PFSK-1 (cell line): ENCODE measurements around the gene MBLAC1.

ENCODE experiments used
- FOXP2 ChIP-seq: optimal IDR thresholded peaks from 2 replicates; pipeline ENCODE3; 2011; ENCODE audit warnings: borderline replicate concordance, control low read depth, inconsistent platforms; ENCODE audit not compliant: insufficient read depth; ENCODE audit errors: extremely low read length, extremely low read depth
- POLR2AphosphoS5 ChIP-seq: IDR thresholded peaks from 2 replicates; pipeline ENCODE4 v1.6.1; 2012; ENCODE audit warnings: low read depth, mild to moderate bottlenecking, control low read depth, low read length, moderate library complexity
- SIN3A ChIP-seq: IDR thresholded peaks from 2 replicates; pipeline ENCODE4 v1.6.1; 2012; ENCODE audit warnings: mild to moderate bottlenecking, low read length, moderate library complexity, borderline replicate concordance; ENCODE audit not compliant: insufficient read depth
- TAF1 ChIP-seq: IDR thresholded peaks from 2 replicates; pipeline ENCODE4 v1.6.1; 2012; ENCODE audit warnings: low read length, control low read depth, borderline replicate concordance; ENCODE audit not compliant: insufficient read depth
- TF ChIP-seq, protein P1 (sequence below), 2 experiments: IDR thresholded peaks; 2 replicates each; pipeline versions ENCODE4 v1.6.1 to v1.8.0; 2011 to 2012; ENCODE audit warnings: low read depth in 2 of 2, low read length in 2 of 2, control low read depth in 1 of 2, inconsistent platforms in 1 of 2, mild to moderate bottlenecking in 1 of 2, moderate library complexity in 1 of 2; ENCODE audit not compliant: insufficient read depth in 1 of 2

The MBLAC1 gene

DNA sequence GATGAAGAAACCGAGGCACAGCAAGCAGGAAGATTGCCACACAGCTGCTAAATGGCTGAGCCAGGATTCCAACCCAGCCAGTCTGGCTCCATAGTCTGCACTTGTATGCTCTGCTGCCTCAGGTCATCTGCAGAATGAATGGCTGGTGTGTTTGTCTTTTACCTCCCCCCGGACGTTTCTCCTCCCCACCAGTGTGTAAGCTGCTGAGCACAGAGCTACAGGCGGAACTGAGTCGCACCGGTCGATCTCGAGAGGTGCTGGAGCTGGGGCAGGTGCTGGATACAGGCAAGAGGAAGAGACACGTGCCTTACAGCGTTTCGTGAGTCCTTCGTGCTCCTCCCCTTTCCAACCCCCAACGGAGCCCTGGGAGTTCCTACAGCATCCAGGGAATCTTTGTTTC is 4.7 kb upstream of the MBLAC1 start:
- TF ChIP-seq FOXP2 = no peak
- no peak for TF ChIP-seq POLR2AphosphoS5
- TF ChIP-seq SIN3A = no peak
- TF ChIP-seq, protein P1, sequence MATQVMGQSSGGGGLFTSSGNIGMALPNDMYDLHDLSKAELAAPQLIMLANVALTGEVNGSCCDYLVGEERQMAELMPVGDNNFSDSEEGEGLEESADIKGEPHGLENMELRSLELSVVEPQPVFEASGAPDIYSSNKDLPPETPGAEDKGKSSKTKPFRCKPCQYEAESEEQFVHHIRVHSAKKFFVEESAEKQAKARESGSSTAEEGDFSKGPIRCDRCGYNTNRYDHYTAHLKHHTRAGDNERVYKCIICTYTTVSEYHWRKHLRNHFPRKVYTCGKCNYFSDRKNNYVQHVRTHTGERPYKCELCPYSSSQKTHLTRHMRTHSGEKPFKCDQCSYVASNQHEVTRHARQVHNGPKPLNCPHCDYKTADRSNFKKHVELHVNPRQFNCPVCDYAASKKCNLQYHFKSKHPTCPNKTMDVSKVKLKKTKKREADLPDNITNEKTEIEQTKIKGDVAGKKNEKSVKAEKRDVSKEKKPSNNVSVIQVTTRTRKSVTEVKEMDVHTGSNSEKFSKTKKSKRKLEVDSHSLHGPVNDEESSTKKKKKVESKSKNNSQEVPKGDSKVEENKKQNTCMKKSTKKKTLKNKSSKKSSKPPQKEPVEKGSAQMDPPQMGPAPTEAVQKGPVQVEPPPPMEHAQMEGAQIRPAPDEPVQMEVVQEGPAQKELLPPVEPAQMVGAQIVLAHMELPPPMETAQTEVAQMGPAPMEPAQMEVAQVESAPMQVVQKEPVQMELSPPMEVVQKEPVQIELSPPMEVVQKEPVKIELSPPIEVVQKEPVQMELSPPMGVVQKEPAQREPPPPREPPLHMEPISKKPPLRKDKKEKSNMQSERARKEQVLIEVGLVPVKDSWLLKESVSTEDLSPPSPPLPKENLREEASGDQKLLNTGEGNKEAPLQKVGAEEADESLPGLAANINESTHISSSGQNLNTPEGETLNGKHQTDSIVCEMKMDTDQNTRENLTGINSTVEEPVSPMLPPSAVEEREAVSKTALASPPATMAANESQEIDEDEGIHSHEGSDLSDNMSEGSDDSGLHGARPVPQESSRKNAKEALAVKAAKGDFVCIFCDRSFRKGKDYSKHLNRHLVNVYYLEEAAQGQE (IDR thresholded peaks at IDR 0.05; ENCODE audit: insufficient read depth in 1 of 2, low read depth in 2 of 2, low read length in 2 of 2) = no peak
- no peak for TF ChIP-seq TAF1

DNA sequence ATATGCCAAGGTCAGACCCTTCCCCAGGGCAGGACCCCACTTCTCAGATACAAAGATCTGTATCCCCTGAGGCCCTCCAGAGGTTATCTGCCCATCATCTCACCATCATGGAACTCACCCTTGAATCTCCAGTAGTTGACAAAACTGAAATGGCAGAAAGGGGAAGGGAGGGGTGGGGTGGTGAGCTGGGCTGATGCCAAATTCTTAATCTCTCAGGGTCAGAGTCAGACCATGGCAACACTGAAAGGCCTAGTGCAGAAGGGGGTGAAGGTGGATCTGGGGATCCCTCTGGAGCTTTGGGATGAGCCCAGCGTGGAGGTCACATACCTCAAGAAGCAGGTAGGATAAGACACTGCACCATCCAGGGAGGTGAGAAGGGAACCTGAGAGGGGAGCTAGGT is 4.2 kb upstream of the MBLAC1 start:
- no peak for TF ChIP-seq POLR2AphosphoS5
- TF ChIP-seq FOXP2 = no peak
- no peak for TF ChIP-seq TAF1
- no peak for TF ChIP-seq SIN3A
- TF ChIP-seq, protein P1 (IDR thresholded peaks at IDR 0.05; ENCODE audit: insufficient read depth in 1 of 2, low read depth in 2 of 2, low read length in 2 of 2) = no peak

DNA sequence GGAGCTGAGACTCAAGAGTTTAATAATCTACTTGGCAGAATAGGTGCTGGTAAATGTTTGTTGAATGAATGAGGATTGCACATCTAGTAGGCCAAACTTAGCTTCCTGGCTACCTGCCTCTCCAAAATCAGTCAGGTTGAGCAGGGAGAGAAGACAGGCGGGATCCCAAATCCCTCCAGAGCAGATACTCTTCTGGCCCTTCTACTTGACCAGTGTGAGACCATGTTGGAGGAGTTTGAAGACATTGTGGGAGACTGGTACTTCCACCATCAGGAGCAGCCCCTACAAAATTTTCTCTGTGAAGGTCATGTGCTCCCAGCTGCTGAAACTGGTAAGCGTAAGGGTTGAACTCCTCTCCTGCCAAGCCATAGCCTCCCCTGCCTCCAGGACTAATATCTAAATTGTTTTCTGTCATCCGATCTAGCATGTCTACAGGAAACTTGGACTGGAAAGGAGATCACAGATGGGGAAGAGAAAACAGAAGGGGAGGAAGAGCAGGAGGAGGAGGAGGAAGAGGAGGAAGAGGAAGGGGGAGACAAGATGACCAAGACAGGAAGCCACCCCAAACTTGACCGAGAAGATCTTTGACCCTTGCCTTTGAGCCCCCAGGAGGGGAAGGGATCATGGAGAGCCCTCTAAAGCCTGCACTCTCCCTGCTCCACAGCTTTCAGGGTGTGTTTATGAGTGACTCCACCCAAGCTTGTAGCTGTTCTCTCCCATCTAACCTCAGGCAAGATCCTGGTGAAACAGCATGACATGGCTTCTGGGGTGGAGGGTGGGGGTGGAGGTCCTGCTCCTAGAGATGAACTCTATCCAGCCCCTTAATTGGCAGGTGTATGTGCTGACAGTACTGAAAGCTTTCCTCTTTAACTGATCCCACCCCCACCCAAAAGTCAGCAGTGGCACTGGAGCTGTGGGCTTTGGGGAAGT is 2.2 kb upstream of the MBLAC1 start:
- TF ChIP-seq POLR2AphosphoS5 (no peak), FOXP2 (no peak), SIN3A (no peak), TAF1 (no peak)
- TF ChIP-seq, protein P1 (IDR thresholded peaks at IDR 0.05; ENCODE audit: insufficient read depth in 1 of 2, low read depth in 2 of 2, low read length in 2 of 2) = no peak

DNA sequence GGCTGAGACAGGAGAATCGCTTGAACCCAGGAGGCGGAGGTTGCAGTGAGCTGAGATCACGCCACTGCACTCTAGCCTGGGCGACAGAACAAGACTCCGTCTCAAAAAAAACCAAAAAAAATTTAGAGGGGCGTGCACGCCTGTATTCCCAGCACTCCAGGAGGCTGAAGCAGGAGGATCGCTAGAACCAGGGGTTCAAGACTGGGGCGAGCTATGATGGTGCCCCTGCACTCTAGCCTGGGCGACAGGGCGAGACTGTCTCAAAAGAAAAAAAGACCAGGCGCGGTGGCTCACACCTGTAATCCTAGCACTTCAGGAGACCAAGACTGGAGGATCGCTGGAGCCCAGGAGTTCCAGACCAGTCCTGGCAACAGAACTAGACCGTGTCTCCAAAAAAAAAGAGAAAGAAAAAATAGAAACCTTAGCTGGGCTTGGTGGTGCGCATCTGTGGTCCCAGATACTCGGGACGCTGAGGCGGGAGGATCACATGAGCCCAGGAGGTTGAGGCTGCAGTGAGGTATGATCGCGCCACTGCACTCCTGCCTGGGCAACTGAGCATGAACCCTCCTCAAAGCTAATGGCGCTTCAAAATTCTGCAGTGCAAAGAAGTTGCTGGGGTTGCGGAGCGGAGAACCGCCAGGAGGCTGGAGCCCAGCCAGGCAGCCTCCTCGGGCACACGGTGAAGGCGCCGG is 382 bp upstream of the MBLAC1 start:
- TF ChIP-seq FOXP2 (no peak), POLR2AphosphoS5 (no peak), TAF1 (no peak), SIN3A (no peak)
- TF ChIP-seq, protein P1 (IDR thresholded peaks at IDR 0.05; ENCODE audit: insufficient read depth in 1 of 2, low read depth in 2 of 2, low read length in 2 of 2) = no peak
